TTC549 (cell line): ENCODE results near the gene FRMPD1.
A peak's percentile ranks its signal among the peaks of the same experiment; 100 is the strongest.
"Not testable (repeated sequence)": the region's sequence is repeated elsewhere in the genome, so short reads cannot be mapped to it uniquely, and the experiment has no call there.

ENCODE experiments used
- FAIRE-seq: peaks from 2 replicates; lab custom pipeline; 2012; peaks lifted over from hg19 to GRCh38; lab: Jason Lieb, UNC

Gene FRMPD1

GRCh38 chr9:37745970-37746369 lies 95.2 kb downstream of the FRMPD1 start:
- FAIRE-seq = no peak

GRCh38 chr9:37746448-37747270 lies 95.9 kb downstream of the FRMPD1 start:
- FAIRE-seq = no peak

- peak; percentile 50 for FAIRE-seq
Measured at GRCh38 chr9:37747271-37747753, 96.6 kb downstream of the FRMPD1 start.

- FAIRE-seq = no peak
Measured at GRCh38 chr9:37749129-37749528, 98.4 kb downstream of the FRMPD1 start.

- no peak for FAIRE-seq
Measured at GRCh38 chr9:37751186-37751585, 100.4 kb downstream of the FRMPD1 start.

DNA sequence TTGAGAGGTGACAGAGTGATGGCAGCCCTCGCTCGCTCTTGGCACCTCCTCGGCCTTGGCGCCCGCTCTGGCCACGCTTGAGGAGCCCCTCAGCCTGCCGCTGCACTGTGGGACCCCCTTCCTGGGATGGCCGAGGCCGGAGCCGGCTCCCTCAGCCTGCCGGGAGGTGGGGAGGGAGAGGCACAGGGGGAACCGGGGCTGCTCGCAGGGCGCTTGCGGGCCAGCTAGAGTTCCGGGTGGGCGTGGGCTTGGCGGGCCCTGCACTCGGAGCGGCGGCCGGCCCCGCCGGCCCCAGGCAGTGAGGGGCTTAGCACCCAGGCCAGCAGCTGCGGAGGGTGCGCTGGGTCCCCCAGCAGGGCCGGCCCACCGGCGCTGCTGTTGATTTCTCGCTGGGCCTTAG lies 101.0 kb downstream of the FRMPD1 start:
- FAIRE-seq = not testable (repeated sequence)

GRCh38 chr9:37752112-37752511 lies 101.4 kb downstream of the FRMPD1 start:
- FAIRE-seq = not testable (repeated sequence)

- no peak for FAIRE-seq
Measured at GRCh38 chr9:37752642-37753488, 102.1 kb downstream of the FRMPD1 start.

DNA sequence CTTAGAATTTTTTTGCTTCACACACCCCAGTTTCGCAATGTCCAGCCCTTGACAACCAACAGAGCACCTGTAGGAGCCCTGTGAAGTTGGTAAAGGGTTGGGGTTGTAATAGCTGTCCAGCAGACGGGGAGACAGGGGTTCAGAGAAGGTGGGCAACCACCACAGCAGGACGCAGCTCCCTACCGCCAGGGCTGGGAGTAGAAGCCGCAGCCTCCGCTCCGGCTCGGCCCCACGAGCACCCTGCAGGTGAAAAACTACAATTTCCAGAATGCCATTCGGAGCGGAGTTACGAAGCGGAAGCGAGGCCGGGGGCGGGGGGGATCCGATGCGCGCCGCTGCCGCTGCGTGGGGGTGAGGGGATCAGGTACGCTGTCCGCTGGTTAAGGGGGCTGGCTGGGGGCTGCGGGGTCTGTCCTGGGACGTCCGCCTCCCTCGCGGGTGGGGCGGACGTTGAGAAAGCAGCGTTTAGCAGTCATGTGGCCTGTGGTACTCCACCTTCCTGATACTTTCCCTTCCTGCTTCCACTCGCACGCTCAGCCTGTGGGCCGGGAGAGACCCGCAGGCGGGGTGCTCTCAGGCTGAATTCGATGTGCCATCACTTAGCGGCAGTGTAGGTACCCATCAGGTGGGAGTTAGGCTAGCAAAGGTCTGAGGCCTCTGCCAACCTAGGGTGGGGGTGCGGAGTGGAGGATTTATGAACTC lies 102.9 kb downstream of the FRMPD1 start, which contains the start of gene TRMT10B:
Gene TRMT10B, plus strand, starts transcription at position 317 of the 702 bp plus-strand sequence. CDS start 8,127 bp downstream, outside the sequence.
- no peak for FAIRE-seq

- no peak for FAIRE-seq
Measured at GRCh38 chr9:37758747-37759146, 108.0 kb downstream of the FRMPD1 start.

DNA sequence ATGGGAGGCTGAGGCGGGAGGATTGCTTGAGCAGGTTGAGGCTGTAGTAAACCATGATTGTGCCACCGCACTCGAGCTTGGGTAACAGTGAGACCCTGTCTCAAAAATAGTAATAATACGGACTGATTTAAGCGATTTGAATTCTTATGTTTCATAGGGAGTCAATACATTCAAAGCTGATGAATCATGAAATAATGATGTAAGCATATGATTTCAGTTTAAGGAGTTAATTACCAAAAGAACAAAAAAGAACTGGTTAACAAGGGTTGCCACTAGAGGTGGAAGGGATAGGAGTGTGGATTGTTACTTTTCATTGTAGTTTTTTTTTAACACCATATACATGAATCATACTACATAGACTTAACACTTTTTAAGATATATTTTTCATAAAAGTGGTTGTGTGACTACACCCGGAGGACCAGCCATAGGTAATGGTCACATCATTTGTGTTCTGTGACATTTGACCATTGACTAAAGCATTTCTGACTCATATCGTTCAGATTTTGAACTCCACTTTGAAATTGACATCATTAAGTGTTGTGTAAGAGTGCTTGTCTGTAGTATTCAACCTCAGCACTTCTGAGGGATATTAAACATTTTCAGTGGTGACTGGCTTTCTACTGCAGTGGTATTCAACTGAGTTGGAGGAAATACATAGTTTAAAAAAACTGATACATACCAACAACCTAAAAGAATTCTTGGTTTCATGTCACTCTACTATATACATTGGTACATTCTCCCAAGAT lies 109.8 kb downstream of the FRMPD1 start:
- no peak for FAIRE-seq

DNA sequence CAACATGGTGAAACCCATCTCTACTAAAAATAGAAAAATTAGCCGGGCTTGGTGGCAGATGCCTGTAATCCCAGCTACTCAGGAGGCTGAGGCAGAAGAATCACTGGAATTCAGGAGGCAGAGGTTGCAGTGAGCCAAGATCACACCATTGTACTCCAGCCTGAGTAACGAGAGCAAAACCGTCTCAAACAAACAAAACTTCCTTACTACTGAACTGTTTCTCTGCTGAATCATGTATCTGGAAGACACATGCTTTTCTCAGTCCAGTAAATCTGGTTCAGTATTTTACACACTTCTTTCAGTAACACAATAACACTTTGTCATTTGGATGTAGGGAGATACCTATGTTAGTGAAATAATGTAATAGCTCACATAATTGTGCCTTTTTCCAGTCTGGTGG lies 110.8 kb downstream of the FRMPD1 start:
- FAIRE-seq = no peak

- FAIRE-seq = not testable (repeated sequence)
Measured at GRCh38 chr9:37765263-37765662, 114.5 kb downstream of the FRMPD1 start.

GRCh38 chr9:37769306-37769705 lies 118.6 kb downstream of the FRMPD1 start:
- FAIRE-seq = no peak

DNA sequence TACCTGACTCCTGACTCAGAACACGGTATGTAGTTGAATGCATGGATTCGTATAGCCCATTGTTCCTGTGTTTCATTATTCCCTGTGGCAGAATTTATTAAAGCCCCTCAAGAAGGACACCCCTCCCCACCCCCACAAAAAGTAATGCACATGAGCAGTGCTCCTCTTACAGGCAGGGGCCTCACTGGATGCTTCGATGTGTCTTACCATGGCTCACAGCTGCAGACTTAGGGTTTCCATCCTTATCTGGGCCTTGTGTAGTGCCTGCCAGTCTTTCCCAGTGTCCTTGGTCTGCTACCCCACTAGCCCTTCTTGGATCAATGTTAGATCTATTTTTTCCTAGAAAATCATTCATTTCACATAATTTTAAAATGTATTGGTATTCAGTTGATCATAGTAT lies 119.2 kb downstream of the FRMPD1 start:
- no peak for FAIRE-seq

DNA sequence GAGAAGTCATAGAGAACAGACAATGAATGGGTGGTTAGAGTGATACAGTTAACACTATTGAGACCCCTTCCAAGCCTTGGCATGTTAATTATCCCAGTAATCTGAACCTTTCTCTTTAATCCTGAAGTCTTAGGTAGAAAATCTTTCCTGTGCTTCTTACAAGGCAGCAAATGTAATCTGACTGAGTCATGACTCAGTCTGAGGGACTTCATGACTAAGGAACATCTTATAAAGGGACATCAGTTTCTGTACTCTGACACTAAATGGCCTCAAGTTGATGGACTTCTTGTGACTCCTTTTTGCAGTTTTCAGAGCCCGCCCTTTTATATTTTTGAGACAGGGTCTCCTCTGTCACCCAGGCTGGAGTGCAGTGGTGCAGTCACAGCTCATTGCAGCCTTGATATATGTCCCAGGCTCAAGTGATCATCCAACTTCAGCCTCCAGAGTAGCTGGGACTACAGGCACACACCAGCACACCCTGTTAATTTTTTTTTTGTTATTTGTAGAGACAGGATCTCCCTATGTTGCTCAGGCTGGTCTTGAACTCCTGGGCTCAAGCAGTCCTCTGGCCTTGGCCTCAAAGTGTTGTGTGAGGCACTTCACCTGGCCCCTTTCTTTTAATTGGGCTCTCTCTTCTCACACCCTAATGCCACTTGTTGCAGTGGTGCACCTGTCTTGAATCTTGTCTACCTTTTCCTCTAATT lies 124.6 kb downstream of the FRMPD1 start:
- FAIRE-seq = no peak

GRCh38 chr9:37776328-37776727 lies 125.6 kb downstream of the FRMPD1 start:
- no peak for FAIRE-seq

GRCh38 chr9:37778534-37778933 lies 127.8 kb downstream of the FRMPD1 start:
- no peak for FAIRE-seq

DNA sequence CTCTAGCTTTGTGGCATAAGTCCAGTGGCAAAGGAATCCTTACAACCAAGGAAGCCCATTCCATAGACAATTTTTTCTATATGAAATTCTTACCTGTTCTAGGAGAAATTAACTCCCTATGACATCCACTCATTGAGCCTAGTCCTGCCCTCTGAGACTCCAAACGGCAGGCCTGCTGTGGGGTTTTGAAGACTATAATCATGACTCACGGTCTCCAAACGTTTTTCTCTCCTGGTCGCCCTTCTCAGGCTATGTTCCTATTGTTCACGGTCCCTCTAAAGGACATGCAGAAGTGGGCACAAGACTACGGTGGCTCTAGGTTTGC lies 133.5 kb downstream of the FRMPD1 start:
- FAIRE-seq = no peak

DNA sequence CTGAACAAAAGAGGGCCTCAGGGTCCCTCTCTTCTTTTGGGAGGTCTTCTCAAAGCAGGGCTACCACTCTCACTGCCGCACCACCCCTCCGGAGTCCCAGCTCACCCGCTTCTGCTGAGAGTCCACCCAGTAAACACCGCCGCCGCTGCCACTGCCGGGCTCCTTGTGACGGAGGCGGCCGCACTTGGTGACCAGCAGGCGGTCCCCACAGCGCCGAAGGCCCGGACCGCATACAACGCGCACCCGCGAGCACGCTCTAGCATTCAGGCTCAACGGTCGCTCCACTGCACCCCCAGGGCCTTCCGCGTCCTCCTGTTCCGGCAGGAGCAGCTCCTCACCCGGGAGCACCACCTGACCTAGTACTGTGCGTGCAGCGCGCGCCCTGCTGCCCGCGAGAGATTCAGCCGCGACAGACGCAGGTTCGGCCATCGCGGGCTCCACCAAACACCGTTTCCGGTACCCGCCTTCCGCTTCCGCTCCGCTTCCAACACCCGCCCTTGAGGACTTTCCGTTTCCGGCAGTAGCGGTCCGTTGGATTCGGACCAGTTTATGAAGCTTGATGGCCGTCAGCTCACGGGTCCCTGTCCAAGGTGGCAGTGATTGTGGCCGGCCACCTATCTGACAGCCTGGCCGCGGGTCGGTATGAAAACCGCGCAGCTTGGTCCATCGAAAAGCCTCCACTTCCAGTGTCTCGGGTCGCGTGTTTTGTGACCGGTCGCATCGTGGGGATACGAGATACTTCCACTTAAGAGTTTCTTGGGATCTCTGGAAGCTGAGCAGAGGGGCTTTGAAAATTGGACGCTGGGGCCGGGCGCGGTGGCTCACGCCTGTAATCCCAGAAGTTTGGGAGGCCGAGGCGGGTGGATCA lies 134.1 kb downstream of the FRMPD1 start, which contains the start of gene EXOSC3:
Gene EXOSC3, minus strand, starts transcription at position 449 of the 868 bp plus-strand sequence. Its CDS starts 20 bp downstream, at position 429.
- no peak for FAIRE-seq
